ENCODE data around the gene ZBTB12. TPM values are rescaled to one million over a fixed set of nuclear protein-coding genes. Genes with fewer than 3 reads are reported as not detected.
A peak's percentile ranks its signal among the peaks of the same experiment; 100 is the strongest.

The ZBTB12 gene
- total and polyA plus RNA-seq, 9 of the 15 experiments (the other 6 are each of a cell fraction or from before 2014, with no cell fraction given), result 0.03 to 12.4 (median 5.8) TPM; not detected in 1

DNA sequence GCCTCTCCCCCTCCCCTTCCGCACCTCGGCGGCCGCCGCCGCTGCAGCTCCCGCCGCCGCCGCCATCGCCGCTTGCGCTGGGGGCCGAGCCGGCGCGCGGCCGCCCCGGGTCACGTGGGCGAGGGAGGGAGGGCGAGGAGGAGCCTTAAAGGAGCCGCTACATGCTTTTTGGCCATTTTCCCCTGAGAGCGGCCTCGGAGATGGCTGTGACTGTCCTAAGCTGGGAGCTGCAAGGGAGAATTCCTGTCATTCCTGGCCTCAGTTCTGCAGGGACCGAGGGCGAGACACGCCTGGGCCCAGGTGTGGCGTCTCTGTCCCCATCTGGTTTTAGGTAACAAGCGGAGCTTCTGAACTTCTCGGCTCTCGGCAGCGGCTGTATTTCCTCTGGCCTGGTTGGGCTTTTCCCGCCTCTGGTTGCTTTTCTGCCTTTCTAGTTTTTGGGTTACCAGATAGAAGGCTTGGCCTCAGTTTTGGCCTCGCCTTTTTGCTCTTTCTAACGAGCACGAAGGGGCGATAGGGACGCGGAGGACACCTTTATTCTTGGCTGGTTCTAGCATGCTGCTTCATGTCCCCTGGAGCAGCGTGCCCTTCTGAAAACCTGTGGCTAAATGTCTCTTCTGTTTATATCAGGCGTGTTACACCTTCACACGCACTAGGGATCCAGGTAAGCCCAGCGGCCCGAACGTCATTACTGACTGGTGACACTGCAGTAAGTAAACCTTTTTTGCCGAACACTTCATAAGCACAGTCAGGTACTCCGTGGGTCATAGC is 4.1 kb downstream of the ZBTB12 start, which contains the start of gene EHMT2 (continued):
- TF ChIP-seq ARNT (IDR thresholded peaks at IDR 0.05) (0 out of 4 replicates have a peak, but pooled peaks of 1 of the 2 experiments have one; percentile 10), ILF3 (IDR thresholded peaks at IDR 0.05; ENCODE audit: borderline replicate concordance) (no peak), CTBP1 (IDR thresholded peaks at IDR 0.05; ENCODE audit: borderline replicate concordance) (peak; percentile 75; the same call in 1 of the 2 replicates), MAFG (tag; conservative IDR thresholded peaks at IDR 0.05) (no peak), TOE1 (IDR thresholded peaks at IDR 0.05; ENCODE audit: borderline replicate concordance) (peak; percentile 94), TOE1 (CRISPR knock-in tag; IDR thresholded peaks at IDR 0.05; ENCODE audit: borderline replicate concordance, low read depth) (no peak), MTA1 (IDR thresholded peaks at IDR 0.05; ENCODE audit: borderline replicate concordance) (no peak), SMAD3 (CRISPR knock-in tag; conservative IDR thresholded peaks at IDR 0.05) (no peak), CC2D1A (IDR thresholded peaks at IDR 0.05) (0 out of 2 replicates have a peak, but pooled peaks have one; percentile 22), TBL1XR1 (IDR thresholded peaks at IDR 0.05; ENCODE audit: low read length in 2 of 2) (peak; percentile 34 to 38; a peak in 1 of 4 replicates), ELF2 (CRISPR knock-in tag; IDR thresholded peaks at IDR 0.05) (0 out of 2 replicates have a peak, but pooled peaks have one; percentile 47), PML (IDR thresholded peaks at IDR 0.05; ENCODE audit: low read length) (peak; percentile 74; the same call in 1 of the 2 replicates), OTX1 (CRISPR knock-in tag; IDR thresholded peaks at IDR 0.05) (peak; percentile 52; the same call in 1 of the 2 replicates)
- TF ChIP-seq, protein P1, sequence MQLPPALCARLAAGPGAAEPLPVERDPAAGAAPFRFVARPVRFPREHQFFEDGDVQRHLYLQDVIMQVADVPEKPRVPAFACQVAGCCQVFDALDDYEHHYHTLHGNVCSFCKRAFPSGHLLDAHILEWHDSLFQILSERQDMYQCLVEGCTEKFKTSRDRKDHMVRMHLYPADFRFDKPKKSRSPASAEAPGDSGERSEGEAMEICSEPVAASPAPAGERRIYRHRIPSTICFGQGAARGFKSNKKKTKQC (CRISPR knock-in tag; IDR thresholded peaks at IDR 0.05), result peak; percentile 34; the same call in 1 of the 2 replicates
- TF ChIP-seq, protein P2, sequence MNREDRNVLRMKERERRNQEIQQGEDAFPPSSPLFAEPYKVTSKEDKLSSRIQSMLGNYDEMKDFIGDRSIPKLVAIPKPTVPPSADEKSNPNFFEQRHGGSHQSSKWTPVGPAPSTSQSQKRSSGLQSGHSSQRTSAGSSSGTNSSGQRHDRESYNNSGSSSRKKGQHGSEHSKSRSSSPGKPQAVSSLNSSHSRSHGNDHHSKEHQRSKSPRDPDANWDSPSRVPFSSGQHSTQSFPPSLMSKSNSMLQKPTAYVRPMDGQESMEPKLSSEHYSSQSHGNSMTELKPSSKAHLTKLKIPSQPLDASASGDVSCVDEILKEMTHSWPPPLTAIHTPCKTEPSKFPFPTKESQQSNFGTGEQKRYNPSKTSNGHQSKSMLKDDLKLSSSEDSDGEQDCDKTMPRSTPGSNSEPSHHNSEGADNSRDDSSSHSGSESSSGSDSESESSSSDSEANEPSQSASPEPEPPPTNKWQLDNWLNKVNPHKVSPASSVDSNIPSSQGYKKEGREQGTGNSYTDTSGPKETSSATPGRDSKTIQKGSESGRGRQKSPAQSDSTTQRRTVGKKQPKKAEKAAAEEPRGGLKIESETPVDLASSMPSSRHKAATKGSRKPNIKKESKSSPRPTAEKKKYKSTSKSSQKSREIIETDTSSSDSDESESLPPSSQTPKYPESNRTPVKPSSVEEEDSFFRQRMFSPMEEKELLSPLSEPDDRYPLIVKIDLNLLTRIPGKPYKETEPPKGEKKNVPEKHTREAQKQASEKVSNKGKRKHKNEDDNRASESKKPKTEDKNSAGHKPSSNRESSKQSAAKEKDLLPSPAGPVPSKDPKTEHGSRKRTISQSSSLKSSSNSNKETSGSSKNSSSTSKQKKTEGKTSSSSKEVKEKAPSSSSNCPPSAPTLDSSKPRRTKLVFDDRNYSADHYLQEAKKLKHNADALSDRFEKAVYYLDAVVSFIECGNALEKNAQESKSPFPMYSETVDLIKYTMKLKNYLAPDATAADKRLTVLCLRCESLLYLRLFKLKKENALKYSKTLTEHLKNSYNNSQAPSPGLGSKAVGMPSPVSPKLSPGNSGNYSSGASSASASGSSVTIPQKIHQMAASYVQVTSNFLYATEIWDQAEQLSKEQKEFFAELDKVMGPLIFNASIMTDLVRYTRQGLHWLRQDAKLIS (CRISPR knock-in tag; IDR thresholded peaks at IDR 0.05), result peak; percentile 85; the same call in 1 of the 2 replicates
- TF ChIP-seq, protein P3, sequence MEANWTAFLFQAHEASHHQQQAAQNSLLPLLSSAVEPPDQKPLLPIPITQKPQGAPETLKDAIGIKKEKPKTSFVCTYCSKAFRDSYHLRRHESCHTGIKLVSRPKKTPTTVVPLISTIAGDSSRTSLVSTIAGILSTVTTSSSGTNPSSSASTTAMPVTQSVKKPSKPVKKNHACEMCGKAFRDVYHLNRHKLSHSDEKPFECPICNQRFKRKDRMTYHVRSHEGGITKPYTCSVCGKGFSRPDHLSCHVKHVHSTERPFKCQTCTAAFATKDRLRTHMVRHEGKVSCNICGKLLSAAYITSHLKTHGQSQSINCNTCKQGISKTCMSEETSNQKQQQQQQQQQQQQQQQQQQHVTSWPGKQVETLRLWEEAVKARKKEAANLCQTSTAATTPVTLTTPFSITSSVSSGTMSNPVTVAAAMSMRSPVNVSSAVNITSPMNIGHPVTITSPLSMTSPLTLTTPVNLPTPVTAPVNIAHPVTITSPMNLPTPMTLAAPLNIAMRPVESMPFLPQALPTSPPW (CRISPR knock-in tag; IDR thresholded peaks at IDR 0.05), result peak; percentile 99
